Measurements from ENCODE around the gene CFAP61.

Gene CFAP61

GRCh38 chr20:20060234-20060998 is 8.1 kb downstream of the CFAP61 start:
- H3K36me3 ChIP-seq (ENCODE audit: control insufficient read depth in 2 of 2, insufficient read depth in 1 of 2, low read length in 2 of 2): no peaks in the 10 kb centered on the region
- H3K9me3 ChIP-seq (ENCODE audit: control insufficient read depth, insufficient read depth, low read depth, low read length): no peaks in the 10 kb centered on the region
- ChIA-PET POLR2A (no interaction called here), CTCF (no interaction called here)
- TF ChIP-seq ZNF133 (tag by site-specific recombination; IDR thresholded peaks at IDR 0.05) (no peak), ZNF184 (tag by site-specific recombination; IDR thresholded peaks at IDR 0.05) (no peak), ZNF114 (tag by site-specific recombination; IDR thresholded peaks at IDR 0.05) (no peak), ZNF549 (tag by site-specific recombination; IDR thresholded peaks at IDR 0.05) (no peak), ZNF837 (tag by site-specific recombination; IDR thresholded peaks at IDR 0.05) (no peak), ZNF76 (tag by site-specific recombination; IDR thresholded peaks at IDR 0.05; ENCODE audit: borderline replicate concordance, low read depth) (no peak), KLF10 (tag by site-specific recombination; IDR thresholded peaks at IDR 0.05) (no peak), ZNF174 (tag by site-specific recombination; IDR thresholded peaks at IDR 0.05) (no peak), ZNF544 (tag by site-specific recombination; IDR thresholded peaks at IDR 0.05) (no peak), MZF1 (tag by site-specific recombination; IDR thresholded peaks at IDR 0.05; ENCODE audit: borderline replicate concordance) (no peak), ZNF639 (tag by site-specific recombination; IDR thresholded peaks at IDR 0.05) (no peak), TSHZ1 (tag by site-specific recombination; IDR thresholded peaks at IDR 0.05; ENCODE audit: borderline replicate concordance) (no peak), ZNF26 (tag by site-specific recombination; IDR thresholded peaks at IDR 0.05) (no peak), ZNF571 (tag by site-specific recombination; IDR thresholded peaks at IDR 0.05) (no peak), KLF7 (tag by site-specific recombination; IDR thresholded peaks at IDR 0.05; ENCODE audit: borderline replicate concordance) (no peak), ZNF791 (tag by site-specific recombination; IDR thresholded peaks at IDR 0.05) (no peak), ZNF510 (tag by site-specific recombination; IDR thresholded peaks at IDR 0.05; ENCODE audit: insufficient replicate concordance) (no peak), ZEB2 (tag by site-specific recombination; IDR thresholded peaks at IDR 0.05) (no peak), REST (tag by site-specific recombination; IDR thresholded peaks at IDR 0.05) (no peak), ZNF658 (tag by site-specific recombination; IDR thresholded peaks at IDR 0.05) (no peak)
- H3K4me1 ChIP-seq (ENCODE audit: control insufficient read depth, insufficient read depth, low read length): no peaks in the 10 kb centered on the region
- H3K4me3 ChIP-seq (ENCODE audit: low read depth, low read length): no peak overlapping the region
- H3K27ac ChIP-seq (ENCODE audit: extremely low read depth, low read depth, low read length): no peak overlapping the region
